ENCODE data around the gene PTPRCAP.

- TF ChIP-seq EP300 (IDR thresholded peaks at IDR 0.05): no peak
- TF ChIP-seq, protein P1, sequence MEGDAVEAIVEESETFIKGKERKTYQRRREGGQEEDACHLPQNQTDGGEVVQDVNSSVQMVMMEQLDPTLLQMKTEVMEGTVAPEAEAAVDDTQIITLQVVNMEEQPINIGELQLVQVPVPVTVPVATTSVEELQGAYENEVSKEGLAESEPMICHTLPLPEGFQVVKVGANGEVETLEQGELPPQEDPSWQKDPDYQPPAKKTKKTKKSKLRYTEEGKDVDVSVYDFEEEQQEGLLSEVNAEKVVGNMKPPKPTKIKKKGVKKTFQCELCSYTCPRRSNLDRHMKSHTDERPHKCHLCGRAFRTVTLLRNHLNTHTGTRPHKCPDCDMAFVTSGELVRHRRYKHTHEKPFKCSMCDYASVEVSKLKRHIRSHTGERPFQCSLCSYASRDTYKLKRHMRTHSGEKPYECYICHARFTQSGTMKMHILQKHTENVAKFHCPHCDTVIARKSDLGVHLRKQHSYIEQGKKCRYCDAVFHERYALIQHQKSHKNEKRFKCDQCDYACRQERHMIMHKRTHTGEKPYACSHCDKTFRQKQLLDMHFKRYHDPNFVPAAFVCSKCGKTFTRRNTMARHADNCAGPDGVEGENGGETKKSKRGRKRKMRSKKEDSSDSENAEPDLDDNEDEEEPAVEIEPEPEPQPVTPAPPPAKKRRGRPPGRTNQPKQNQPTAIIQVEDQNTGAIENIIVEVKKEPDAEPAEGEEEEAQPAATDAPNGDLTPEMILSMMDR (IDR thresholded peaks at IDR 0.05): no peak
These were observed 47.4 kb upstream of the PTPRCAP start for GRCh38 chr11:67484847-67485311.
